VCaP (cell line): Measurements from ENCODE around the gene PDPN.

Source experiments
- H3K27ac ChIP-seq: fragments of 450-650 bp; 2 replicates; pipeline ENCODE4 v1.5.1; 2017
- TF ChIP-seq, protein P1 (sequence below): fragments of 450-650 bp; conservative IDR thresholded peaks from 2 replicates; pipeline ENCODE4 v1.5.1; 2017; ENCODE audit warnings: mild to moderate bottlenecking, moderate library complexity

PDPN gene

DNA sequence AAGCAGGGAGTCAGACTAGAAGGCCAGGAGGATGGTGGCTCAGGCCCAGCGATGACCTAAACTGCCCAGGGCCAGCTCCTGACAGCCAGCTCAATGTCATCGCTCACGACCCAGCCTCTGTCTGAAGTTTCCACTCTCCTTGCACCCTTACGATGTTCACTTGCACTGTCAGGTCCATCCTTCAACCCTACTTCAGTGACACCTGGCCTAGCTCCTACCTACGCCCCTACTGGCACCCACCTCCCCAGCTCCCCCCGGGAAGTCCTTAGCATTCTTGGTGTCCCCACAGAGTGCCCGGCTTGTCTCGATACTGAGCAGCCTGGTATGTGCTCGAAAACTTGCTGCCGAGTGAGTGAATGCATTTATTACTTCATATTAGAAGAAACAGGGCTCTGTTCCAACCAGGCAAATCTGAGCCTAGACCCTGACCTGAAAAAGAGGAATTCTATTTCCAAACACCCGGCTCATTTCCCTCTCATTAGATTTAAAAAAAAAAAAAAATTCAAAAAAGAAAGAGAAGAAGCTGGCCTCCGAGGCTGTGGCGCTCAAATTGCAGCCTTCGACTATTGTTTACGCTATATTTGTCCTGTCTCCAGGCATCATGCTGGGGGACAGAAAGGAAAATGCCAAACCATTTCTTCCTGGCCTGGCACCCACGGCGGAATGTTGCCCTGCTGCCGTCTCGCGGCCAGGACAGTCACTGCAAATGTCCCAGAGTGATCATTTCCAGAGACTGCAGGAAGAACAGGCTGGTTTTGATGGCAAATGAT, 40.0 kb upstream of the PDPN start:
- TF ChIP-seq, protein P1, sequence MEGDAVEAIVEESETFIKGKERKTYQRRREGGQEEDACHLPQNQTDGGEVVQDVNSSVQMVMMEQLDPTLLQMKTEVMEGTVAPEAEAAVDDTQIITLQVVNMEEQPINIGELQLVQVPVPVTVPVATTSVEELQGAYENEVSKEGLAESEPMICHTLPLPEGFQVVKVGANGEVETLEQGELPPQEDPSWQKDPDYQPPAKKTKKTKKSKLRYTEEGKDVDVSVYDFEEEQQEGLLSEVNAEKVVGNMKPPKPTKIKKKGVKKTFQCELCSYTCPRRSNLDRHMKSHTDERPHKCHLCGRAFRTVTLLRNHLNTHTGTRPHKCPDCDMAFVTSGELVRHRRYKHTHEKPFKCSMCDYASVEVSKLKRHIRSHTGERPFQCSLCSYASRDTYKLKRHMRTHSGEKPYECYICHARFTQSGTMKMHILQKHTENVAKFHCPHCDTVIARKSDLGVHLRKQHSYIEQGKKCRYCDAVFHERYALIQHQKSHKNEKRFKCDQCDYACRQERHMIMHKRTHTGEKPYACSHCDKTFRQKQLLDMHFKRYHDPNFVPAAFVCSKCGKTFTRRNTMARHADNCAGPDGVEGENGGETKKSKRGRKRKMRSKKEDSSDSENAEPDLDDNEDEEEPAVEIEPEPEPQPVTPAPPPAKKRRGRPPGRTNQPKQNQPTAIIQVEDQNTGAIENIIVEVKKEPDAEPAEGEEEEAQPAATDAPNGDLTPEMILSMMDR: peak; percentile 91
- peak overlapping the region; percentile 93 for H3K27ac ChIP-seq

DNA sequence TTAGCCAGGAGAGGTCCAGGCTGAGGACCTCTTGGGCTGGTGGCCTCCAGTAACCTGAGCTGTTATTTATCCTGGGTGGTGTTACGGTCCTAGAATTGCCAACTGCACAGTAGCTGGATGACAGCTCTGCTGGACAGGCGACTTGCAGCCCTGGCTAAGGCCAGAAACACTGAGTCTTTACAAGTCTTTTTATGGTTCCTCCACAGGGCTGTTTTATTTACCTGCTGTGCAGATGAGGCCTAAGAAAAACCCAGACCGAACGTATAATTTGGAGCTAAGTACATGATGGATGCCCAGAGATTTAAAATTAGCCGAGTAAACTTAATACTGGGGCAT, 39.4 kb upstream of the PDPN start:
- TF ChIP-seq, protein P1: peak; percentile 55
- peak overlapping the region; percentile 93 for H3K27ac ChIP-seq

DNA sequence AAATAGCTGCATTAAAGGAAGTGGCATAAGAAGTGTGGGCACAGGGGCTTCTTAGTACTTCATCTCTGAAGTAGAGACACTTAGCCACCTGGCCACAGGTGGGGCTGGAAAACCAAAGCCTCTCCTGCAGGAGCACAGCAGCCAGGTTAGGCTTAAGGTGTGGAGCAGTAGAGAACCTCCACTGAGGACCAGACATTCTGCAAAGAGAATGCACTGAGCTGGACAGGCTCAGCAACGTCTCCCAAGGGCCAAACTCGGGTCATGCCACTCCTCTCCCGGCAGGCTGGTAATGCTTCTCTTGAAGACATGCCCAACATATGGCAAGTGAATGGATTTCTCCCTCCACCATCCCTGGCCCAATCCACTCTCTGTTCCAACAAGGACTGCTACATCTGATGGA, 36.8 kb upstream of the PDPN start:
- TF ChIP-seq, protein P1: no peak
- H3K27ac ChIP-seq: no peak overlapping the region; the same call in 1 of the 2 replicates

DNA sequence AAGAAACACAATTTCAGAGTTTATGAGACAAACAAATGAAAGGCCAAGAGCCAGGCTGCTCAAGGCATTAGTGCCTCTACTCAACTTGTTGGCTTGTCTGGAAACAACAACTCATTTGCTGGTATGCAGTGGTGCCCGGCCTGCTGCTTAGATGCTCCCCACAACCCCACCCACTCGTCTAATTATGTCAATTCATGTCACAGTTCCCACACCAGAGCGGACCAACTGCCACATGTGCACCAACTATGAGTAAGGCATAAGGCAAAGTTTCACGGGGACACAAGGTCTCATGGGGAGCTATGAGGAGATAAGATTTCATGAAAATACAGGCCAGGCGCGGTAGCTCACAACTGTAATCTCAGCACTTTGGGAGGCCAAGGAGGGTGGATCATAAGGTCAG, 35.4 kb upstream of the PDPN start:
- H3K27ac ChIP-seq: no peak overlapping the region
- TF ChIP-seq, protein P1: no peak

DNA sequence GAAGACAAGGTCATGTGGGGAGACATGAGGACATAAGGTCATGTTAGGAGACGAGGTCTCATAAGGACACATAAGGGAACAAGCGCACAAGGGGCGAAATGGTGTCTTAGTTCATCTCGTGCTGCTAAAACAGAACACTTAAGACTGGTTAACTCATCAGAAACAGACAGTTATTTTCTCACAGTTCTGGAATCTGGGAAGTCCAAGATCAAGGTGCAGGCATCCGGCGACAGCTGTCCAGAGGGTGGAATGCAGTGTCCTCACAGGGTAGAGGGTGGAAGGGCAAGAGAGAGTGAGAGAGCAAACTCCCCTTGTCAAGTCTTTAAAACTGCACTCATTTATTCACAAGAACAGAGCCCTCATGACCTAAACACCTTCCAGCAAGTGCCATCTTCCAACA, 34.6 kb upstream of the PDPN start:
- TF ChIP-seq, protein P1: no peak
- no peak overlapping the region for H3K27ac ChIP-seq

DNA sequence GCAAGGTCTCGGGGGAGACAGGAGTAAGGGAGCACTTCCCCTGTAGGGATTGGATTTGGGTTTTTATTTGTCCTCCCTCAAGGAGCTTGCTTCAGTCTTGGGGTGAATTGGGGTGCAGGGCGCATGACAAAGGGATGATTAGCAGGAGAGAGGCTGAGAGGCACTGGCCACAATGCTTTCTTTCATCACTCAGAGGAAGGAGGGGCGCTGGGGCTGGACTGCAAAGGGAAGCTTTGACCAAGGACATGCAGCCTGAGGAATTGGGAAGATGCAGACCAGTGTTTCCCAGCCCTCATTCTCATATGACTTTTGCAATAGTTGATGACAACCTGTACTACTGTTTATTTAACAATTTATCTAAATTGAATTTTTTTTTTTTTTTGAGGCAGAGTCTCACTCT, 34.1 kb upstream of the PDPN start:
- no peak overlapping the region for H3K27ac ChIP-seq
- TF ChIP-seq, protein P1: no peak

DNA sequence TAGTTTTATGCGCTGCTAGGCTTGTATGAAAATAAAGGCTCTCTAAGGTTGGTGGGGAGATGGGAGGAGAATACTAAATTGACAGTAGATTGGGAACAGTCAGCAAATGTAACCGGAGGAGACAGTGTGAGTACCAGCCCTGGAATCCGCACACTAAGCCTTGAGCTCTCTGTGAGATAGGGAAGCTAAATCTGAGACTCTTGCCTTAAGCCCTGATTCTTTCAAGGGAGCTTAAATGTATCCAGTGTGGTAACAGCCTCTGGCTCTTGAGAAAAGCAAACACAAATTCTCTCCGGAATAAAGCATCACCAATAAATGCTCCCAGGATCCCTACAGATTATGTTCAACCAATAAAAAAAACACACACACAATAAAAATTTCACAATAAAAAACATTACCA, 33.0 kb upstream of the PDPN start:
- H3K27ac ChIP-seq: peak overlapping the region; percentile 17; the same call in 1 of the 2 replicates
- TF ChIP-seq, protein P1: no peak
